Vagina (tissue), 2 donors: ENCODE data around the gene ILK.

ENCODE experiments used
- CTCF ChIP-seq, 3 experiments: fragments of 450-650 bp in 2 of 3; fragments of 200-600 bp in 1 of 3; sonication (generic) in 1 of 3; IDR thresholded peaks; one replicate each; pipeline ENCODE4 v1.5.1; 2017 to 2019; ENCODE audit warnings: antibody characterized with exemption in 3 of 3, mild to moderate bottlenecking in 2 of 3, moderate library complexity in 2 of 3
- POLR2A ChIP-seq, 2 donors: fragments of 450-650 bp; IDR thresholded peaks; one replicate each; pipeline ENCODE4 v1.6.1; 2017; ENCODE audit warnings: antibody characterized with exemption in 2 of 2, mild to moderate bottlenecking in 2 of 2, moderate library complexity in 2 of 2

- TF ChIP-seq POLR2A (IDR thresholded peaks at IDR 0.05) (no peak), CTCF (IDR thresholded peaks at IDR 0.05) (no peak)
These were observed 24.2 kb downstream of the ILK start for GRCh38 chr11:6627762-6628241.
